Left forelimb (tissue), 1 donor: Measurements from ENCODE around the gene EPHA4.
"Not testable (repeated sequence)": the region's sequence is repeated elsewhere in the genome, so short reads cannot be mapped to it uniquely, and the experiment has no call there.

Source experiments
- DNase-seq: peaks from one replicate; pipeline ENCODE4 v3.0.0-alpha.2; 2018; ENCODE audit warnings: low spot score

The EPHA4 gene

DNA sequence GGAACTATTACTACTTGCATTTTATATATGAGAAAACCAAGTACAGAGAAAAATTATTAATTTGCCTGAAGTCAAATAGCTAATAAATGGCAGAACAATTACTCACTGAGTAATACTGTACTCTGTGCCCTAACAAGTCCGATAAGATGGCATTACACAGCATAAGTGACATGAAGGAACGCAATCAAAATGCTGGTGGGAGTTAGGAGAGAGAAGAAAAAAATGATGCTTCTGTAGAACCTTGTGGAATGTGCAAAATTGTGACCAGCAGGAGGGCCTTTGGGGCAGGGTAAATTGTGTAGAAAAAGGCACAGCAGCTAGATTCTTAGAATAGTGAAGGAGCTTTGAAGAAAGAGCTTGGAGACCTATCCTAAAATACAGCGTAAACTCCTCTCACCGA is 32.9 kb downstream of the EPHA4 start:
- DNase-seq = no peak

DNA sequence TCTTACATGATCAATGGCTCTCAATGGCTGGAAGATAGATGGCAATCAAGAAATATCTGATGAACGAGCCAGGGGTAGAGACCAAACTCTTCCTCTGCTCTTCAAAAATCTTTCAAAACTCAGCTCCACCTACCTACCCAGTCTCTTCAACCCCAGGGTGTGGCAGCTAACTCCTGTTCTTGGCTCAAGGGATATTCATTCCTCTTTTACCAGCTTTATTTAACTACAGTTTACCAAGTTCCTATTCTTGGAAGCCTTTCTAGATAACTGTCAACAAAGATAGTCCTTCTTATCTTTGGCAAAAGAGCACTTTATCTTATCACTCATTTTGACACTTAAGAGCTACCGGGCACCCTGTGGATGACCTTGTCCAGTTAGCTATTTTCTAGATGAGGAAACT is 36.3 kb downstream of the EPHA4 start:
- DNase-seq = no peak

DNA sequence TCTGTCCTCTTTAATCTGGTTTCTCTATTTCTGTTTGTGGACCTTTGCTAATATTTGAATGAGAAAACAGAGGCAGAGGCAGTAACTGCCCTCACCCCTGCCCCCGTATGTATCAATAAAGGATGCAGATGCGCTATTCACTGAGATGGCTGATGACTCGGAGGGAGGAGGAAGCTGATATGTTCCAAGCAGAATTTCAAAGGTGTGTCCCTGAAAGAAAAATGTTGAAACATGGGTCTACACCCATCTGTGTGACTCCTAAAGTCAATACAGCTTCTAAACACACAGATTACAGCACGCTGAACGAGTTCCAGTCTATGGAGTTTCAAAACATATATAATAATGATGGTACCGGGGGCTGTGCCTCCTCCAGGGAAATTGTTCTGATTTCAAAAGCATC is 38.8 kb downstream of the EPHA4 start:
- no peak for DNase-seq

GRCh38 chr2:221532641-221533040 is 39.5 kb downstream of the EPHA4 start:
- no peak for DNase-seq

GRCh38 chr2:221530653-221531037 is 41.5 kb downstream of the EPHA4 start:
- no peak for DNase-seq

DNA sequence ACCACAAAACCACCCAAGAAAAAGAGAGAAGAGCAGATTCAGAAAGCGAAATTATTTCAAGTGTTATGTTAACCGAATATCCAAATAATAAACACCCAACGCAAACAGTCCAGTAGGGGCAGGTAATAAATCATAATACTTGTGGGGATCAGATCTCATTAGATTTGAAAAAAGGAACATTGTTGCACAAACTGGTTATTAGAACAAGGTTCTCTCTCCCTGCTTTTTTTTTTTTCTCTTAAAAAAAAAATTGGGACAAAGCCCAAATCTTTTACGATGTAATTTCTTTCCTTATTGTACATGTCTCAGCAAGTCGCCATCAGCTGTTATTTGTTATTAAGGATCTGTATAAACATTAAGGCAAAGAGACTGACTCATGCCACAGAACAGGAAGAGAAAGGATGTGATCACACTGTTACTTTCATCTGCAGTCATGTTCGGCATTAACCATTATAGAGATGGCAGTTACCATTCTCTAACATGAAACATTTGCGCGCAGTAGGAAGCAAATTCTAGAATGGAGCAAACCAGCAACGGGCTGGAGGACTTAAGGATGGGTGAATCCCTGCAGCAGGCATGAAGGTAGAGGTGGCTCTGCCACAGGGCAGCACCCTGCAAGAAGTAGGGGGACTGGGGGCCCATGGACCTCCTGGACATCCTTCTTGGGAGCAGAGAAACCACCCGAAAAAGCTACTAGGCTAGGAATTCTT is 42.0 kb downstream of the EPHA4 start:
- no peak for DNase-seq

DNA sequence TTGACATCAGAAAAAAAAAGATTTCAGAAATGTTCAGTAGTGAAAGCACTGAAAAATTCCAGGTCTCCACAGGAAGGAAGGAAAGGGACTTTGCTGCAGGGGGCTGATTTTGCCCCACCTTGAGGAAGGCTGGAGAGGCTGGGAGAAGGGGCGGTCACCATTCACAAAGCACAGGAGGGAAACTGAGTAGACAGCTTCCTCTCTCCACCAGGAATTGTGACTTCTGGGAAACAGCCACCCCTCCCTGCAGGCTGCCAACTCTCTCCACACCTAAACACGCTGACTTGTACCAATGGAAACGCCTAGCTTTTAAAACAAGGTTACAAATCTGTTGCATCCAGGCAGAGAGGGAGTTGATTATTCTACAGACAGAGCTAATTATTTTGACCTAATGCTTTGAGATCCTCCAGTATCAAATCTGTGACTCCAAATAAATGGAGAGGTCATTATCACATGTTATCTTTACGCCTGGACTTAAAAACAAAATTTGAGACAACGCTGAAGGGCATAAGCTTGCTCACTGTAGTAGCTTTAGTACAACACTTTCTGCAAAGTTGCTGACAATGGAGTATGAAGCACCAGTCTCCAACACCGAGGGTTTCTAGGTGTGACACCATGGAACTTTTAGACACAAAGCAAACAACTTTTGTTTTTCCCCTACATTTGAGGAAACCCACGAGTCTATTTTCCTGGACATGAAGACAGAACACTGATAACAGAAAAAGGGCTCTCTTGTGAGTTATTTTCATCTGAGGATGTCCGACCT is 42.7 kb downstream of the EPHA4 start:
- DNase-seq = no peak

DNA sequence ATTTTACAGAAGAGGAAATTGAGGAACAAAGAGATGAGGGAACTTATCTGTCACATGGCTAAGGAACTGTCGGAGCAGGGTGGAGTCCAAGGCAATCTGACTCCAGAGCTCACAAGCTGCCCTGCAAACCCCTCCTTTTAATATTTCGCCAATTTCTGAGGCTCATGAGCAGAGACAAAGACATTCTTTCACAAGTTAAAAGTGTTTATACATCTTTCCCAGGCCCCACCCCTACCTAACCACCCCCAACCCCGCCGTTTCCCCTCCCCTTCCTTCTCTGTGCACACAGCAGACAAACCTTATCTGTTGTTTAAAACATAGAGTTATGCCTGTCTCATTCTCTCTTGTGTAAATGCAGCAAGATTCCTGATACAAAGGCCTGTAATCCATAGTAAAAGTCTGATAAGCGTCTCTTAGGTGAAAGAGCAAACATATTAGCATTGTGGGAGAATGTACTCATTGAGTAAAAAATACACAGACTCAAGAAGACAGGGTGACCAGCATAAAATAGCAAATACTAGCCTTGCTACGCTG is 44.3 kb downstream of the EPHA4 start:
- DNase-seq = no peak

GRCh38 chr2:221524158-221524557 is 47.9 kb downstream of the EPHA4 start:
- no peak for DNase-seq

GRCh38 chr2:221521233-221521845 is 50.8 kb downstream of the EPHA4 start:
- no peak for DNase-seq

GRCh38 chr2:221518935-221519625 is 53.0 kb downstream of the EPHA4 start:
- DNase-seq = no peak

- no peak for DNase-seq
Observed at GRCh38 chr2:221518201-221518934, 53.7 kb downstream of the EPHA4 start.

- DNase-seq = no peak
Observed at GRCh38 chr2:221517696-221518151, 54.4 kb downstream of the EPHA4 start.

DNA sequence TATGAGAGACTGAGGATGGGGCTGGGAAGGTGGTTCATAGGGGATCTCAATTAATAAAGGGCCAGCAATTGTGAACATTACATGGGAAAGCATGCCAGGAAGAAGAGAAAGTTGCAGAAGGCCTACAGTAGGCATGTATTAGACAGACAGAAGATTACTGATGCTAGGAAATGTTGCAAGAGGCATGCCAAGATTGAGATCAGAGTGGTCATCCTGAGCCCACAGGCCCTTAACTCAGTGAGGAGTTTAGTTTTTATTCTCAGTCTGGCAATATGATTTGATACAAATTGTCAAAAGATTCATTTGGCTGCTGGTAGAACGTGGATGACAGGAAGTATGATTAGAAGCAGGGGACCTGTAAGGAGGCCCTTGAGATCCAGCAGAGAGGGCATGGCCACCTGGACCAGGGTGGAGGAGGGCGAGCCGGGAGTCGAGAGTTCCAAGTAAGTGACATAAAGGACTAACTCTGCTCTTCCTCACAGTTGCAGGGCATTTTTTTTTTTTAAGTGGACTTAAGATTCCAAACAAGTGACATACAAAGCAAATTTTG is 54.9 kb downstream of the EPHA4 start:
- DNase-seq = no peak

DNA sequence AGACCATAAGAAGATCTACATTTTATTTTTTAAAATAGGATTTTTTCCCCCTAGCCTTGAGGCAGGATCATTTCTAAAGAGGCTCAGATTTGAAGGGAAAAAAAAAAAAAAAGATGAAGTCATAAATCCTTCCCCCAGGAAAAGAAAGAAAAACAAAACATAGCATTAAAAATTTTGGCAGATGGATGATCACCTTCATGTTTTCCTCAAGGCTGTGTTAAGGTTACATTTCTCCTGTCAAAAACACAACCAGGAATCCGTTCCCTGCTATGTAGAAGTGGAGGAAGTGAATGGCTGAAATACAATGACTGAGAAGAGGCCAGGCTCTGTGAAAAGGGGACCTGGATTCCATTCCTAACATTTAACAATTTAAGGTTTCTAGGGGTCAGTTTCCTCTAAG is 56.2 kb downstream of the EPHA4 start:
- no peak for DNase-seq

DNA sequence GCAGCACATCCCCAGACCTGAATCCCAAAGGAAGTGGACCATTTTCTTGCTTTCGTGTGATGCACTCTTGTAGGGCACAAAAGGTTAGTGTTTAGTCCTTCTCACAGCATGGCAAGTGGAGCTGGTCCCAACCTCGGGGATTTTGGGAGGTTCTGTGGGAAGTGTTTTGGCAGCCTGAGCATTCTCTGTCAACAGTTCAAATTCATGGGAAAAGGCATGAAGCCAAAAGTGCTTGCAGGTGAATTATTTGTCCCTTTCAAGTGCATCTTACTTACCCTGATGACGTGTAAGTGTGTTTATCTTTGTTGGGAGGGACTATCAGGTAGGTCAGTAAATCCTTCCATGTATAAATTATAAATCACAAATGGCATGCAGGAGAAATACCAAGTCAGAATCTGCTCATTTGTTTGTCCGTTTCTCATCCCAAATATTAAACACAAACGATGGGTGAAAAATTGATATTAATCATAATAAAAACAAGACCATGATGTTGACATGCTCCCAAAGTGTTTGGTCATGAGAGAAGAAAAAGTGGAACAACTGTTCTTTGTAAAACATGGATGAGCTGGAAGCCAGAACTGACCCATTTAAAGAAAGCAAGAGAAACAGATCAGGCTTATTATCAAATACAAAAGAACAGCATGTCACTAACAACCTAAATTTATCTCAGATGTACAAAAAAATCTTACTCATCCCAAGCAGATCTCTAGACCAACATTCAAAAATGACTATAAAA is 57.6 kb downstream of the EPHA4 start:
- DNase-seq = no peak

- DNase-seq = no peak
Observed at GRCh38 chr2:221513232-221513631, 58.9 kb downstream of the EPHA4 start.

DNA sequence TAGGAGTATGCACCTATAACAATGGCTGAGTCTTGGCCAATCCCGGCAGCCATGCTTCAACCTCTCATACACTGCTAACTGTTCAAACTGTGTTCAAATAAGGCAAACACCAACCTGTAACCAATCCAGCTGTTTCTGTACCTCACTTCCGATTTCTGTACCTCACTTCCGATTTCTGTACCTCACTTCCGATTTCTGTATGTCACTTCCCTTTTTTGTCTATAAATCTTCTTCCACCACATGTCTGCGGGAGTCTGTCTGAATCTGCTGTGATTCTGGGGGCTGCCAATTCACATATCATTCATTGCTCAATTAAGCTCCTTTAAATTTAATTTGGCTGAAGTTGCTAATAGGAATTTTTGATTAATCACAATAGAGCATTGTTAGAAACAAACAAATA is 60.8 kb downstream of the EPHA4 start:
- not testable (repeated sequence) for DNase-seq

- no peak for DNase-seq
Observed at GRCh38 chr2:221506469-221506868, 65.6 kb downstream of the EPHA4 start.

GRCh38 chr2:221505605-221506004 is 66.5 kb downstream of the EPHA4 start:
- no peak for DNase-seq

- DNase-seq = no peak
Observed at GRCh38 chr2:221504905-221505304, 67.2 kb downstream of the EPHA4 start.
